GM18499 (cell line): Measurements from ENCODE around the gene BIN1.

Source experiments
- ATAC-seq: cut with Tn5 transposase; IDR thresholded peaks from one replicate; pipeline ENCODE4 v1.9.1; 2021; ENCODE audit warnings: moderate number of reproducible peaks; ENCODE audit not compliant: insufficient read depth, unreplicated experiment

Gene BIN1

GRCh38 chr2:127064642-127065250, 42.2 kb downstream of the BIN1 start:
- peak; percentile 81 for ATAC-seq

- ATAC-seq = no peak
Observed at GRCh38 chr2:127063701-127064590, 43.0 kb downstream of the BIN1 start.

GRCh38 chr2:127061375-127062273, 45.3 kb downstream of the BIN1 start:
- ATAC-seq = no peak

- no peak for ATAC-seq
Observed at GRCh38 chr2:127060264-127060945, 46.5 kb downstream of the BIN1 start.

GRCh38 chr2:127059559-127059958, 47.4 kb downstream of the BIN1 start:
- ATAC-seq = no peak

GRCh38 chr2:127058954-127059252, 48.1 kb downstream of the BIN1 start:
- ATAC-seq = no peak

- ATAC-seq = no peak
Observed at GRCh38 chr2:127058246-127058953, 48.6 kb downstream of the BIN1 start.

GRCh38 chr2:127057371-127058245, 49.3 kb downstream of the BIN1 start:
- no peak for ATAC-seq

GRCh38 chr2:127056631-127057370, 50.2 kb downstream of the BIN1 start:
- no peak for ATAC-seq

GRCh38 chr2:127056086-127056485, 50.9 kb downstream of the BIN1 start:
- no peak for ATAC-seq

GRCh38 chr2:127055786-127056076, 51.2 kb downstream of the BIN1 start:
- ATAC-seq = no peak

GRCh38 chr2:127054996-127055785, 51.8 kb downstream of the BIN1 start:
- no peak for ATAC-seq

- ATAC-seq = no peak
Observed at GRCh38 chr2:127054604-127054930, 52.4 kb downstream of the BIN1 start.

- no peak for ATAC-seq
Observed at GRCh38 chr2:127053731-127054603, 53.0 kb downstream of the BIN1 start.

GRCh38 chr2:127052771-127053691, 53.9 kb downstream of the BIN1 start:
- ATAC-seq = no peak
